Heart right ventricle (tissue), 16 donors: ENCODE results near the gene PDF. TPM values are rescaled to one million over a fixed set of nuclear protein-coding genes. Genes with fewer than 3 reads are reported as not detected.

Experiments
- ATAC-seq, 8 donors: fragments of 200-7000 bp; cut with Tn5 transposase; one replicate each; pipeline ENCODE4 v1.9.1; 2020; ENCODE audit warnings: mild to moderate bottlenecking in 8 of 8, moderate library complexity in 8 of 8, moderate number of reproducible peaks in 1 of 8
- DNase-seq, 2 donors: peaks; one replicate each; pipeline ENCODE4 v3.0.0-alpha.2; 2020
- H3K27ac ChIP-seq, 10 donors: fragments of 200-600 bp; sonication (generic) in 2 of 10; one replicate each; pipeline versions ENCODE4 v1.5.0 to v1.8.0; 2020 to 2022; ENCODE audit warnings: mild to moderate bottlenecking in 3 of 10
- H3K27me3 ChIP-seq, 7 donors: fragments of 200-600 bp; one replicate each; pipeline ENCODE4 v1.8.0; 2021 to 2022; ENCODE audit warnings: mild to moderate bottlenecking in 2 of 7
- H3K36me3 ChIP-seq, 9 donors: fragments of 200-600 bp; sonication (generic) in 1 of 9; one replicate each; pipeline versions ENCODE4 v1.5.0 to v1.8.0; 2020 to 2022; ENCODE audit warnings: mild to moderate bottlenecking in 2 of 9
- H3K4me1 ChIP-seq, 9 donors: fragments of 200-600 bp; sonication (generic) in 1 of 9; one replicate each; pipeline versions ENCODE4 v1.5.0 to v1.8.0; 2020 to 2022; ENCODE audit warnings: mild to moderate bottlenecking in 4 of 9
- H3K4me3 ChIP-seq, 10 donors: fragments of 200-600 bp; sonication (generic) in 2 of 10; one replicate each; pipeline versions ENCODE4 v1.5.0 to v1.8.0; 2020 to 2022; ENCODE audit warnings: mild to moderate bottlenecking in 7 of 10, moderate library complexity in 2 of 10
- H3K9me3 ChIP-seq, 11 donors: fragments of 200-600 bp in 10 of 11; sonication (generic) in 2 of 11; one replicate each; pipeline versions ENCODE4 v1.5.0 to v1.8.0; 2013 to 2022; ENCODE audit warnings: mild to moderate bottlenecking in 2 of 11, control low read depth in 1 of 11, moderate library complexity in 1 of 11
- CTCF ChIP-seq, 9 donors: fragments of 200-600 bp; sonication (generic) in 2 of 9; IDR thresholded peaks; one replicate each; pipeline versions ENCODE4 v1.5.0 to v1.8.0; 2021 to 2022; ENCODE audit warnings: antibody characterized with exemption in 9 of 9, mild to moderate bottlenecking in 5 of 9, moderate library complexity in 1 of 9
- WGBS, 2 donors: extraction: QIAGEN DNeasy Blood & Tissue Kit; methylation state at CpG; one replicate each; pipeline ENCODE4 v1.1.7; 2013; ENCODE audit warnings: inconsistent platforms in 1 of 2; 5-methylcytosine and 5-hydroxymethylcytosine counted together
- intact Hi-C, 10 donors: fragments of 100-400 bp; cut with DNase I; formaldehyde crosslinking; loops; one replicate each; pipeline versions ENCODE4 v1.11.1 to v1.14.2; 2022
- polyA plus RNA-seq, 2 donors: library from polyadenylated mRNA; stranded (reverse); fragments of 200-250 nt; gene quantifications; one replicate each; pipeline ENCODE4 v1.2.3, GENCODE V29; 2013
- total RNA-seq, 10 donors: library from RNA; stranded (reverse); fragmentation: NEBNext Ultra II Directional in 3 of 10; extraction: Animal tissue kit (Norgen Biotek cat#: 25700) in 3 of 10; gene quantifications; one replicate each; pipeline versions ENCODE4 v1.2.1 to v1.2.4, GENCODE V29; 2021 to 2023
- donor health status: Arrhythmogenic right ventricular cardiomyopathy.
- donor health status: ischemic (EF 13 %, LVEDD 7.1; RV severe dilation, severe dysfunction).
- donor health status: healthy with polysubstance abuse.
- donor health status: DM: no; HTN: yes; CAD: no.
- donor health status: DM: no; HTN: no; CAD: no.
- donor health status: ischemic (EF 25% LVEDD 6.9; RV normal size, moderate dysfunction).
- donor health status: ischemic (EF 25% LVEDD 5.7; RV mildly dilated, moderate dysfunction).
- donor health status: healthy.
- donor health status: DM: yes; HTN: yes; CAD: no.
- donor health status: Ischemic cardiomyopathy.
- donor health status: ischemic (EF 35%, LVEDD 5.7; RV mildly dilated, moderate dysfunction).
- donor health status: nonischemic (EF 11% LVEDD 7.7; RV severe dilation, severe dysfunction).
- donor health status: DM: yes; HTN: yes; CAD: no.
- donor health status: PGD.
- donor health status: ischemic (EF 29% LVEDD 5.4; RV normal size, mild dysfunction).
- donor health status: nonischemic (EF 23%, LVEDD 6.1; RV moderate dilation, normal function).

Gene PDF
- total and polyA plus RNA-seq, 12 donors, result 2.0 to 10.7 (median 5.4) TPM

- H3K4me1 ChIP-seq, result peaks cover 0 to 12% (median 2%) of the 10 kb centered on the region in 9 donors
- H3K9me3 ChIP-seq, result no peaks in the 10 kb centered on the region
- no peaks in the 10 kb centered on the region for H3K27me3 ChIP-seq
- DNase-seq, result no peak
- H3K36me3 ChIP-seq, result peaks cover 10 to 100% (median 70%) of the 10 kb centered on the region in 9 donors
- intact Hi-C loops, result no loop called here
- WGBS, 2 donors, result 90 to 93% methylated on average over 30 of the region's 30 CpGs
- no peak for ATAC-seq
- H3K27ac ChIP-seq, result no peak overlapping the region
- TF ChIP-seq CTCF (IDR thresholded peaks at IDR 0.05), result no peak
- no peak overlapping the region for H3K4me3 ChIP-seq
Observed at GRCh38 chr16:69319826-69320739, 10.3 kb downstream of the PDF start.

GRCh38 chr16:69319381-69319780 is 11.0 kb downstream of the PDF start:
- Histone ChIP-seq H3K36me3 (peaks cover 10 to 100% (median 62%) of the 10 kb centered on the region in 9 donors), H3K4me3 (no peak overlapping the region), H3K27me3 (no peaks in the 10 kb centered on the region), H3K4me1 (peaks cover 0 to 16% (median 6%) of the 10 kb centered on the region in 9 donors), H3K27ac (no peak overlapping the region), H3K9me3 (no peaks in the 10 kb centered on the region)
- DNase-seq (no peak), ATAC-seq (no peak)
- intact Hi-C loops, result no loop called here
- WGBS, 2 donors, result 91 to 94% methylated on average over 9 of the region's 9 CpGs
- no peak for TF ChIP-seq CTCF (IDR thresholded peaks at IDR 0.05)

- Histone ChIP-seq H3K4me1 (peaks cover 0 to 17% (median 1%) of the 10 kb centered on the region in 9 donors), H3K27me3 (no peaks in the 10 kb centered on the region), H3K36me3 (peaks cover 10 to 100% (median 64%) of the 10 kb centered on the region in 9 donors), H3K27ac (no peak overlapping the region), H3K9me3 (no peaks in the 10 kb centered on the region), H3K4me3 (no peak overlapping the region)
- no peak for TF ChIP-seq CTCF (IDR thresholded peaks at IDR 0.05)
- intact Hi-C loops, result no loop called here
- DNase-seq (no peak), ATAC-seq (no peak)
- WGBS, 2 donors, result 84 to 85% methylated on average over 10 of the region's 10 CpGs
Observed at GRCh38 chr16:69318911-69319289, 11.5 kb downstream of the PDF start.

GRCh38 chr16:69318177-69318910 is 12.0 kb downstream of the PDF start:
- DNase-seq (no peak), ATAC-seq (no peak)
- no peaks in the 10 kb centered on the region for H3K9me3 ChIP-seq
- intact Hi-C loops, result no loop called here
- H3K4me1 ChIP-seq, result peaks cover 0 to 22% (median 3%) of the 10 kb centered on the region in 9 donors
- H3K27ac ChIP-seq, result no peak overlapping the region
- no peak overlapping the region for H3K4me3 ChIP-seq
- no peaks in the 10 kb centered on the region for H3K27me3 ChIP-seq
- H3K36me3 ChIP-seq, result peaks cover 10 to 100% (median 68%) of the 10 kb centered on the region in 9 donors
- WGBS, 2 donors, result 93 to 94% methylated on average over 30 of the region's 30 CpGs
- no peak for TF ChIP-seq CTCF (IDR thresholded peaks at IDR 0.05)
